HG03442 (cell line): ENCODE measurements around the gene BCL11B.

ENCODE experiments used
- ATAC-seq: cut with Tn5 transposase; IDR thresholded peaks from one replicate; pipeline ENCODE4 v1.9.1; 2021; ENCODE audit warnings: mild to moderate bottlenecking, moderate library complexity; ENCODE audit not compliant: unreplicated experiment

Gene BCL11B

DNA sequence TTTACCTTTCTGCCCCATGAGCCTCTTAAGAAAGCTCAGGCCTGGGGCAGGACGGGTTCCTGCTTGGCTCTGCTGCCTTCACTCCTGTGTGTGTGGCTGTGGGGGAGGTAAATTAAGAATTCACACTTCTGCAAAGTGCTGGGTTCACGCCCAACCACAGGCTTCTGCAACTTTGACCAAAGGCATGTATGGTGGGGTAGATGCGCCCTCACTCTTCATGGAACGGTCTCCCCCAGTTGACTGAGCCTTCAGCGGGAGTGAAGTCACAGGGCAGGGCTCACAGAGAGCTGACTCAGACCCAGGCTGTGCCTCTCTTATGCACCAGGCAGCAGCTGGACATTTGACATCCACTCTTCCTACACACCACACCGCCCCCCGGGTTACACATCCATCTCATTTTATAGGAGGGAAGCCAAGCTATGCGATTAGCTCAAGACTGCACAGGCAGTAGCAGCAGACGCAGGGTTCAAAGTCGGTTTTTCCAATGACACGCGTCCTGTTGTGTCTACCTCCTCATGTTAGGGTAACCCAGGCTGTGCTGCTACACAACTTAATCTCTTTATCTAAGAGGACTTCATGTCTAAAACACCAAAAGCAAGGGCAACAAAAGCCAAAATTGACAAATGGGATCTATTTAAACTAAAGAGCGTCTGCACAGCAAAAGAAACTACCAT lies 15.4 kb upstream of the BCL11B start:
- ATAC-seq = peak; percentile 85

DNA sequence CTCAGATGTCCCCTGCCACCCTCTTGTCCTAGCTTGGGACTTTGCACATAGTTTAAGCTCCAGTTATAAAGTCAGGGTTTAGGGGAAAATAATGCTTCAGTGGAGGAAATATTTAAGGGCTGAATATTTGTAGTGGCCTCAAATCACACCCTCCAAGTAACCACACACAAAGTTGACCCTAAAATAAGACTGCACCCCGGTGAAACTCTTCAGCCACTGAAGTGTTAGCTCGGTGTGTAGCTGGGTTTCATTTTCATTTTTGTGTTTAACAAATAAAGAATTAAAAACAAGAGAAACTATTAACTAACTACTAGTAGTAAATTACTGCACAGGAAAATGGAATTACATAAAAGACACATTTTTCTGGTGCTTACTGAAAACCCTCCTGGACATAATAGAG lies 14.8 kb upstream of the BCL11B start:
- ATAC-seq = peak; percentile 55

DNA sequence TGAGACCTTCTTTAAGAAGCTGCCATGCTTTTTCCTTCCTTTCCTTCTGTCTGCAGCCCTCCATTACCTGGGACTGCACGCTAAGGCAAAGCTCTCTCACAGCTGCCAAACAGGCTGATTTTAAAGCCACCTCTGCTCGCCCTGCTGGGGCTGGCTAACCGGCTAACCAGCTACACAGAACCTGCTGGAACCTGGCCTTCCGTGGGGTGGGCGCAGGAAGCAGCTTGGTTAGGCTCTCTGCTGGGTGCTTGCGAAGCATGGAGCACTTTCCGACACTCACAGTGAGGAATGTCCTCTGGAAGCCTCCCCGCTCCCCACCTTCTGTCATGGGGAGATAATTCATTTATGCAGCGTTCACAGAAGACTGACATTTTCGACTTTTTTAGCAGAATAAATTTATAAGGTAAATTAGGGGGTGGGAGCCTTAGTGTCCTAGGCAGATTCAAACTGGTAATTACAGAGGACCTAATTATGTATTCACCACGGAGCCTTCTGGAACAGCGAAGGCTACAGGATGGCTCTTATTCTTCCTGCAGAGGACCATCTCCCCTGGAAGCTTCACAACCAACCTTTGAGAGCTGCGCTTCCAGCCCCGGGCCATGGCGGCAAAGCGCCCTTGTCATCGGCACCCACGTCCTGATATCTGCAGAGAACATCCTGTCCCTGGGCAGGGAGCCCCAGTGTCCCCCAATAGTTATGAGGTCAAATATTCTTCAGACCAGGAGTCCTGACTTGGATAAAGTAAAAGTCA lies 12.4 kb upstream of the BCL11B start:
- no peak for ATAC-seq

DNA sequence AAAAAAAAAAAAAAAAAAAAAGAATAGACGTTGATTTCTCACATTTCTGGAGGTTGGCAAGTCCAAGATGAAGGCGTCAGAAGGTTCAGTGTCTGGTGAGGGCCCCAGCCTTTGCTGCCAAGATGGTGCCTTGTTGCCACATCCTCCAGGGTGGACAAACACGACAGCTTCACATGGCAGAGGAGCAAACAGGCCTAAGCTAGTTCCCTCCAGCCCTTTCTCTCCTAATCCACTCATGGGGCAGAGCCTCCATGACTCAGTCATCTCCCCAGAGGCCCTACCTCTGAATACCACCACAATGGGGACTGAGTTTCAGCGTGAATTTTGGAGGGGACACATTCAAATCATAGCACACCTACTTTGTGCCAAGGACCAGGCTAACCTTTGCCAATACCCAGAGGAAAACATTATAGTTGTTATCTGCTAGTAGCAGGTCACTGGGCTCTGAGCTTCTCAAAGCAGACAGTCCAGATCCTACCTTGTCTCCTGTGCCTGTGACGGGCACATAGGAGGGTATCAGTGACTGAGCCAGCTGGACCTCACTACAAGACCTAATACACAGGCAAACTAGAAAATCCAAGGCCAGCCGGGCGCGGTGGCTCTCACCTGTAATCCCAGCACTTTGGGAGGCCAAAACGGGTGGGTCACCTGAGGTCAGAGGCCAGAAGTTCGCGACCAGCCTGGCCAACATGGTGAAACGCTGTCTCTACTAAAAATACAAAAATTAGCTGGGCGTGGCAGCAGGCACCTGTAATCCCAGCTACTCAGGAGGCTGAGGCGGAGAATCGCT lies 10.5 kb upstream of the BCL11B start:
- ATAC-seq = no peak

DNA sequence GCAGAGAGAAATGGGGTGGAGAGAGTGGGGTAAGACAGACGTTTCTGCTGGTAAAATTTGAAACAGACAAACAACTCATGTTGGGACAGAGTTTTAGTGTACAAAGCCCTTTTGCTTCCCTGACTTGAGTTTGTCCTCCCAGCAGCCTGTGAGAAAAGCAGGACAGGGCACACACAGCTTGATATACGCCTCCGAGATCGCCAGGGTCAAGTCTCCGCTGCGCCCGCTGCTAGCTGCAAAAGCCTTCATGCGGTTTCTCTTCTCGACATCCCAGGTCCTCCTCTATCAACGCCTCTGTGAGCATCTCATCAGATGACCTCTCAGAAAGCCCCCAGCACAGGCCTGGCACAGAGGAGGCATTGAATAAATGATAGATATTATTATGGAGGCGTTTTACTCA lies 9.4 kb upstream of the BCL11B start:
- no peak for ATAC-seq

DNA sequence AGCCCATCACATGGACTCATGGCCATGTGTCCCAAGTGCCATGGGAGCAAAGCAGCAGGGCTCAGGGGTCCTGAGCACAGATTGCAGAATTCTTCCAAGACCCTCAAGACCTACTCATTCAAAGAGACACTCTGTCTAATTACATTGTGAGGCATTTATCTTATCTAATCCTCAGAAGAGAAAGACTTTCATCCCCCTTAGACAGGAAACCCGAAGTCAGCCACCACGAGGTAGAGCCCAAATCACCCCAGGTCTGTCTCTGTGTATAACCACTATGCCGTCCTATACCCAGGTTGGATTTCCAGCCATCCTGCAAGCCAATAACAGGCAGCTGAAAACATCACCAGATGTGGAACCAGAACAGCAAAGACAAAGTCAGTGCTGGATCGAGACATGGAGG lies 8.9 kb upstream of the BCL11B start:
- no peak for ATAC-seq

DNA sequence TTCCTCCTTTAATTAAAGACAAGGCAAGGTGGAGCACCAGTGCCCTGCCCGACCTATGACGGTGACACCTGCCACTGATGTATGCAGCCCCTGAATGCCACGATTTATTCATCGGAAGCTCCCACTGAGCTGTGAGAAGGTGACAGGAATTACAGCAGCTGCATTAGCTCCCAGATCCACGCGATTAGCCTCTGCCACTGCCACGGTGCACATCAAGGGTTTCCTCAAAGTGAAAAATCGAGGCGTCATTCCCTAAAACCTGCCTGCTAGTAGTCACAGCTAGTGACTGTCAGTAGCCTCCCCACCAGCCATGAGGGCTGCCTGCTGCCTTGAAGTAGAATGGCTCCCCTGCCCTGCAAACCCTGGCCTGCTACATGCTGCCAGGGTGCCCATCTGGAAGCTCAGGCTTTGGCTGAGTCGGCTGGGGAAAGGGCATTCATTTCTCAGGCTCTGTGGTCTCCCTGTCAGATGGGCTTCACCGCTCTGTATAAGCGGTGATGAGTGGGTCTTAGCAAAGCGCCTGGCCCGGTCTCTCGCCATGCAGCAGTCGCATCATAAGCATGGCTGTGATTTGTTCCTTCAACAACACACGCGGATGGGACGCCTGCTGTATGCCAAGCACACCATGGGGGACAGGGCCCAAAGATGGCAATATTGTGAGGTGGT lies 8.2 kb upstream of the BCL11B start:
- no peak for ATAC-seq

DNA sequence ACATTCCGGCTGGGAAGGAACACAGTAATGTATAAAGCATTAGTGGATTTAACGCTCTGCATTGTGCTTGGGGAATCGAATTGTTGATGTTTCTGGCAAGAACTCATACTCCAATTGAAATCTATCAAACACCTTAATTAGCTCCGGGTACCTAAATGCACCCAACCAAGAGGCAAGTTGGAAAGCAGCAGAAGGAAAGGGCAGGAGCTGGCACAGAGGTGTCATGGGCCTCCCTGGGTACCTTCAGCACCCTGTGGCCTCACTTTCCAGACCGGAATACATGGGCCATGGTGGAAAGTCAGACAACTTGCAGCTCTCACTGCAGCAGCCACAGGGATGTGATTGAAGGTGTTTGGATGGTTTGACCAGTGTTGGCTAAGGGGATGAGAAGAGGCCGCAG lies 6.8 kb upstream of the BCL11B start:
- no peak for ATAC-seq

DNA sequence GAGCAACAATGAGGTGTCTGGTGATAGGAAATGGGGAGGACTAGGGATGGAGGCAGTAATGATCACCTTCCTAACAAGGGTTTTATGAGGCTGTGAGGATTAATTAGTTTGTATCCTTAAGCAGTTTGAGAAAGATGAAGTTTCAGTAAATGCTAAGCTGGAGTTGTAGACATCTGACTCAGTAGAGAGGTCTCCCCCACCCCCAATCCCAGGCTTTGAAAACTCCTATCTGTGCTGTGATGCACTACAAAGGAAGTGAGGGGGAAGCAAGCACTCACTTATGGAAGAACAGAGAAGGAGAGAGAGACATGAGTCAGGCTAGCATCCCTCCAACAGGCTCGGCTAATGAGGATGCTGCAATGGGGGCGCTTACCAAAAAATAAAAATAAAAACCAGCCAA lies 5.5 kb upstream of the BCL11B start:
- no peak for ATAC-seq

DNA sequence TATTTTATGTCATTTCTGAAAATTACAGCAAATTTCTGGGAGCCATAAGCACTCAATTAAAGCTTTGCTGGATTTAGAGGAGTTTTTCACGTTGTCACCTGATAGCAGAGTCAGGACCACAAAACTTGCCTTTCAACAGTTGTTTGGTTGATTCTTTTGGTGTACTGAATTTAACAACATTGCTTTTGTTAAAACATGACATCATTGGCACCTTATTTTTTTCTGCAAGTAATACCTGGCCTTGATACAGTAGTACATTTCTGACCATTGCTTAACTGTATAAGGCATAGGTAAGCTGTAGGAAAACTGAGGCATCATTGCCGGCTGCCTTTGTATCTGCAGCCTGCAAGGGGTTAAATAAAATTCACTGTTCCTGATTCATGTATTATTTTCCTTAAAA lies 4.5 kb upstream of the BCL11B start:
- no peak for ATAC-seq

DNA sequence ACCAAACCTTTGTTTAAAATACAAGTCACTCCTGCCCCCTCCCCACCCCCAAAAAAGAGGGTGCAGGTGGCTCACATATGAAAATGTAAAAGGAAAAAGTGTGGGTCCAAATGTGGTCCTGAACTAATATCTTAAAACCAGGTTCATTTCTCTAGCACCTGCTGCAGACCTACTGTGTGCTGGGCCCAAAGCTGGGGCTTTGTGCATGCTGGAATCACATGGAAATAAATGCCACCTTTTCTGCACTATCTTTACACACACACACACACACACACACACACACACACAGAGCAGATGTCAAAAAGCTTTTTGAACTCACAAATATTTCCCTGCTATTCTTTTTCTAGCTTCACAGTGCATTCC lies 3.2 kb upstream of the BCL11B start:
- ATAC-seq = no peak

DNA sequence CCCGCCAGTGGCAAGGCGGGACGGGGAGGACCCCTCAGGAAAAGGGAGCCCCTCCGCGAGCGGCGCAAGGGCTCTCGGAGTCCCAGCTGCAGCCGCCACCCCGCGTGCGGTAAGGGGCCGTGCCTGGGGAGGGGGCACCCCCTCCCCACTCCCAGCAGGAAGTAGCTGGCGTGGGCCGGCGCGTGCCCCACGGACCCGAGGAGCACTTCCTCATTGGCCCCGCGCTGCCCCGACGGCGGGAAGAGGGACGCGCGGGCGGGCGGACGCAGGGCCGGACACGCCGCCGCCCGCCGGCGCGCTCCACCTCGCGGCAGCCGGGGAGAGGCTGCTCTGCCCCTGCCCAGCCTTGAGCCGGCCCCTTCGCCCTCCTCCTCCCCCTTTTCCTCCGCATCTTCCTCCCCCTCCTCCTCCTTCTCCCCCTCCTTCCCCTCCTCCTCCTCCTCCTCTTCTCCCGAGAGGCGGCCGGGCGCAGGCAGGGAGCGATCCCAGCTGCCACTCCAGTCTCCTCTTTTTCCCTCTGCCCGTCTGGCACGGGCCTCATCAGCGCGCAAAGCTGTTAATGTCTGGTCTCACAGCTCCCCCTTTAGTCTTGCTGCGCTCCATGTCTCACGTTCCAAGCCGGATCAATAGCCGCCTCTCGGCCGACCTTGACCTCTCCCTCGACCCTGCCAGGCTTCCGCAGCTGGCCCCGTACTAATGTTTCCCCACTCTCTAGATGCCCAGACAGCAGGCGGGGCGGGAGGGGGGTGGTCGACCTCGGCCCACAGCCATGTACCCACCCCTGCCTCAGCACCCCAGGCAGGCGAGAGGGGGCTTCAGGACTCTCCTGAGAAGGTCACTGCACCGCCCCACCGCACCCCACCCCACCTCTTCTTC lies 2.6 kb upstream of the BCL11B start:
- no peak for ATAC-seq

DNA sequence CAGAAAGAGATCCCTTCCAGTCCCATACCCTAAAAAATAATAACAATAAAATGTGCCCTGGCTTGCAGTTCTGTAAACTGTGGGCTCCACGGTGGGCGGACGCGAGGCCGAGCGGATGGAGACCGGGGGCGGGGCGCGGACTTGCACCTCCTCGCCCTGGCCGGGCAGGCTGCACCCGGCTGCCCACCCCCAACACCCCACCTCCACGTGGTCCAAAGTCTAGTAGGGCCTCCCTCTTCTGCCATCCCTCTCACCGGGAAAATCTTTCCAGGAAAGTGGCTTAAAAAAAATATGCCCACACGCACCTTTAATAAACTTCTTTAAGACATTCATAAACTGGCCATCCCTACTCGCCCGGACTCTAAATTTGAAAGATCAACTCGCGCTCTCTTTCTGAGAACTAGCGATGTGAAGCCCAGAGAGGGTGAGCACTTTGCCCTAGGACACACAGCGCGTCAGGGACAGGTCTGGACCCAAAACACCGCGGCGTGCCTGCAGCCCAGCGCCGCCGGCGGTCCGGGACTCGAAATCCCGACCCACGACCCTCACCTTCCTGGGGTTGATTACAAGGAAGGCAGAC lies 1.9 kb upstream of the BCL11B start:
- ATAC-seq = no peak

DNA sequence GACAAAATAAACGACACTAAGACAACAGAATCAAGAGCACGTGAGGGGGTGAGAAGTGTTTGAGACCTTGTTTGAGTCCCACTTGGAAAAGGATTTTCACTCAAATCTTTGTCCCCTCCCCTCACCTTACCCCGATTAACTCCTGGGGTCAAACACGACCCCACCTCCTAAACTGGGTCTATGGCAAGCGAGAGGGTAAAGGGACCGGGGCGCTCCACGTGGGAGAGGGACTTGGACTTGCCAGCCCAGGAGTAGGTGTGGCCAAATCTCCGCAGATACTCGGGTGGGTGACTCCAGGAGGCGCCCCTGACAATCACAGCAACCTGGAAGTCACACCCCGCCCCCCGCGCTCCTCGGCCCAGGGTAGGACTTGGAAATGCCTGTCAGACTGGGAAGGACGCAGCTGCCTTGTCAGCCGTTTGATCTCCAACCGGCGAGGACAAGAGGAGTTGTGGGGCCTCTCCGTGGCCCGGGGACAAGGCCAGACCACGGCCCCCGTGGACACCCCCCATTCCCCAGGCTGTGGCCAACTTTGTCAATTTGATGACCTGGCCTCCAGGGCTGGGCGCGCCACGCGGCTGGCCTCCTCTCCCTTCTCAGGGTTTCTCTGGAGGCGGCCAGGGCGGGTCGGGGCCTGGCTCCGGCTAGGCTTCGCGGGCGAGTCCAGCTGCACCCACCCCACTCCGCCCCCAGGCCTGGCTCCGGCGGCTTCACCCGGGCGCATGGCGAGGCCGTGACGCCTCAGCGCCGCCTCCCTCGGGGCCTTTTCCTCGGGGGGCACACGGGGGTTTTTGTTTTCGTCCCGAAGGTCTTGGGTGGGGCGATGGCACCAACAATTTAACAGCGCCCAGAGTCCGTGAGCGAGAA lies 1.1 kb upstream of the BCL11B start:
- ATAC-seq = no peak

DNA sequence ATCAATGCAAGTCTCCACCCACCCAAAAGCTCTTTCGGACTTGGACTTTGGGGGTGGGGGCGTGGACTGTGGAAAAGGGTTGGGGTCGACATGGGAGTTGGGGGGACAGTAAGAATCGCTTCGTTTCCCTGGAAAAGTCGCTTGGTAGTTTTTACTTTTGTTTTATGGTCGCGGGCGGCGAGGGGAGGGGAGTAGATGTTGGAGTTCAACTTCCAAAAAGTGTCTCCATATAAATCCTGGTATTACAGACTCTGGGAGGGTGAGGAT lies 568 bp upstream of the BCL11B start:
- no peak for ATAC-seq

DNA sequence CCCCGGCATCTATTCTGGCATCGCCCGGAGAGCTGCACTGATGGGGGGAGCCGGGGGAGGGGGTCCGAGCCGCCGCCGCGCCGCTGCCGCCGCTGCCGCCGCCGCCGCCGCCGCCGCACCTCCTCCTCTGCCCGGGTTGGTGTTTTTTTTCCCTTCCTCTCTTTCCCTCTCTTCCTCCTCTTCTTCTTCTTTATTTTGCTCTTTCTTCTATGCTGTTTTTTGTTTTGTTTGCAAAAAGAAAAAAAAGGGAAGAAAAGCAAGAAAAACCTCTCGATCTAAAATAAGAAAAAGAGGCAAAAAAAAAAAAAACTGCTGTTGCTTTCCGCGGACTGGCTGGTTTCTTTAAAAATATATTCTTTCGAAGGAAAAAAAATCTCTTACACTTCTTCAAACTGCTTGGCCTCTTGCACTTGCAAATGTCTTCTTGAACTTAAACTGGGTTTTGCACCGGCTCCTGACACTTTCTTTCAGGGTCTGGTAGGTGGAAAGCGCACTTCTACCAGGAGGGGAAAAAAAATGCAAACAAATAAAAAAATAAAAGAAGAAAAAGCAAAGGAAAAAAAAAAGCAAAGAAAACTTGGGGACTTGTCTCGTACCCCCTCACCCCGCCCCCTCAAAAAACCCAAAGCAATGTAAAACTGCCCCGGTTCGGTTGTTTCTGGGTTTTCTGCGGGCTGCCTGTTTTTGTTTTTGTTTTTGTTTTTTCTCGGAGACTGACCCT lies 616 bp downstream of the BCL11B start:
- no peak for ATAC-seq

DNA sequence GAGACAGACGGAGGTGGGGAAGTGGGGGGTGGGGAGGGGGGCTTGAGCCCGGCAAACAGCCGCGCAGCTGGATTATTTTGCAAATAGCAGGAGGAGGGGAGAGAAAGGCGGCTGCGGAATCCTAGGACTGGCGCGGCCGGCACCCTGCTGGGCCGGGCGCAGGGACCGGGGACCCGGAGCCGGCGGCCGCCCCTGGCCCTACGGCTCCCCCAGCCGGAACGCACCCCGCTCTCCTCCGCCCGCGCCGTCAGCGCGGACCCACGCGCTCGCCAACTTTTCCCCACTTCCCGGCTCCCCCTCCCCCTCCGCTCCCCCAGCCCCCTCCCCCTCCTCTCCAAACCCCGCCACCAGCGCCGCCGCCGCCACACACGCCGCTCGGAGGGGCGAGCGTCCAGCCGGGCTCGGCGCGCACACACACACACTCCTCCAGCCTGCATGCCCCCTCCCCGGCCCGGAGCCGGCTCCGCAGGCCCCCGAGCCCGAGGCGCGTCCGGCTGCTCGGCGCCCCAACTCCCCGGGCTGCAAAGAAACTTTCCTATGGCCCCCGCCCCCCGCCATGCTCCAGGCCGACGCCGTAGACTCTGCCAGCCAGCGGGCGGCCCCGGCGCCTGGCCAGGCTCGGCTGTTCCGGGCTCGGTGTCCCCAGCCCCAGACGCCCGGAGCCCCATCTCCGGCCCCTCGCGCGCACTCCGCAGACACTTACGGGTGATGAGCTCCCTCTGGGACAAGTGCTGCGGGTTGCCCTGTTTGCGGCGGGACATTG lies 1.4 kb downstream of the BCL11B start:
- ATAC-seq = no peak
